CD14-positive monocyte (primary cell): ENCODE data around the gene KPNA3. TPM values are rescaled to one million over a fixed set of nuclear protein-coding genes. Genes with fewer than 3 reads are reported as not detected.

Experiments used
- DNase-seq, 3 donors: peaks; one replicate each; pipeline ENCODE4 v3.0.0-alpha.2; 2011 to 2022
- H2AFZ ChIP-seq: 2 replicates; pipeline ENCODE4 v1.6.0; 2012; ENCODE audit warnings: mild to moderate bottlenecking, low read depth, low read length, inconsistent platforms; ENCODE audit not compliant: insufficient read depth, poor library complexity, severe bottlenecking
- H3K27ac ChIP-seq, 2 donors: 1 replicate in 1 of 2; 2 replicates in 1 of 2; pipeline ENCODE4 v1.5.1; 2012 to 2013; ENCODE audit warnings: low read length in 2 of 2, control low read depth in 1 of 2, inconsistent platforms in 1 of 2, low read depth in 1 of 2, mild to moderate bottlenecking in 1 of 2
- H3K27me3 ChIP-seq, 2 donors: one replicate each; pipeline versions ENCODE4 v1.6.0 to v1.6.1; 2011 to 2013; ENCODE audit warnings: low read length in 2 of 2; ENCODE audit not compliant: control insufficient read depth in 2 of 2, insufficient read depth in 2 of 2
- H3K36me3 ChIP-seq, 2 donors: replicated peaks in 1 of 2; 1 replicate in 1 of 2; 2 replicates in 1 of 2; pipeline versions ENCODE4 v1.5.1 to v1.6.1; 2012 to 2013; ENCODE audit warnings: low read length in 2 of 2, control low read depth in 1 of 2, inconsistent platforms in 1 of 2, mild to moderate bottlenecking in 1 of 2; ENCODE audit not compliant: insufficient read depth in 2 of 2, control insufficient read depth in 1 of 2
- H3K4me1 ChIP-seq, 2 donors: 1 replicate in 1 of 2; 2 replicates in 1 of 2; pipeline versions ENCODE4 v1.5.1 to v1.6.1; 2012 to 2013; ENCODE audit warnings: low read length in 2 of 2, control low read depth in 1 of 2, inconsistent platforms in 1 of 2, mild to moderate bottlenecking in 1 of 2, moderate library complexity in 1 of 2; ENCODE audit not compliant: insufficient read depth in 2 of 2, control insufficient read depth in 1 of 2
- H3K4me2 ChIP-seq: replicated peaks from 2 replicates; pipeline ENCODE3; 2012; ENCODE audit warnings: low read length, moderate library complexity, mild to moderate bottlenecking; ENCODE audit not compliant: poor library complexity, severe bottlenecking; ENCODE audit errors: extremely low read depth
- H3K4me3 ChIP-seq, 3 experiments: fragments of 200-600 bp in 1 of 3; sonication (generic) in 1 of 3; replicated peaks in 1 of 3; 1 replicate in 2 of 3; 2 replicates in 1 of 3; pipeline ENCODE4 v1.5.1; 2011 to 2013; ENCODE audit warnings: low read length in 3 of 3, mild to moderate bottlenecking in 3 of 3, control low read depth in 2 of 3, low read depth in 2 of 3, inconsistent platforms in 1 of 3, moderate library complexity in 1 of 3
- H3K79me2 ChIP-seq: 2 replicates; pipeline ENCODE4 v1.6.0; 2012; ENCODE audit warnings: mild to moderate bottlenecking, control low read depth, inconsistent platforms, low read length, moderate library complexity; ENCODE audit not compliant: insufficient read depth
- H3K9ac ChIP-seq: 2 replicates; pipeline ENCODE4 v1.6.0; 2017; ENCODE audit warnings: low read length, mild to moderate bottlenecking; ENCODE audit not compliant: insufficient read depth, poor library complexity, severe bottlenecking
- H3K9me3 ChIP-seq, 2 donors: replicated peaks in 1 of 2; 1 replicate in 1 of 2; 2 replicates in 1 of 2; pipeline versions ENCODE4 v1.5.1 to v1.6.1; 2012 to 2013; ENCODE audit warnings: low read length in 2 of 2, control low read depth in 1 of 2; ENCODE audit not compliant: control insufficient read depth in 1 of 2, insufficient read depth in 1 of 2
- H4K20me1 ChIP-seq: 2 replicates; pipeline ENCODE4 v1.6.0; 2012; ENCODE audit warnings: mild to moderate bottlenecking, low read length, control low read depth, moderate library complexity; ENCODE audit not compliant: insufficient read depth
- H3K27ac Mint-ChIP-seq, 7 donors: one replicate each; pipeline ENCODE4 v1.8.0; 2020; ENCODE audit warnings: mild to moderate bottlenecking in 7 of 7, mixed read lengths in 7 of 7, moderate library complexity in 6 of 7, inconsistent platforms in 2 of 7
- H3K27me3 Mint-ChIP-seq, 3 donors: one replicate each; pipeline ENCODE4 v1.8.0; 2021 to 2022; ENCODE audit warnings: low read depth in 3 of 3, mild to moderate bottlenecking in 3 of 3, mixed read lengths in 3 of 3, moderate library complexity in 3 of 3, inconsistent platforms in 1 of 3
- H3K36me3 Mint-ChIP-seq, 2 donors: one replicate each; pipeline ENCODE4 v1.8.0; 2020; ENCODE audit warnings: mixed read lengths in 2 of 2, inconsistent platforms in 1 of 2, mild to moderate bottlenecking in 1 of 2
- H3K4me1 Mint-ChIP-seq: one replicate; pipeline ENCODE4 v1.8.0; 2020; ENCODE audit warnings: mild to moderate bottlenecking, mixed read lengths
- H3K4me3 Mint-ChIP-seq, 2 donors: one replicate each; pipeline ENCODE4 v1.8.0; 2020; ENCODE audit warnings: mild to moderate bottlenecking in 2 of 2, mixed read lengths in 2 of 2, moderate library complexity in 1 of 2
- H3K9me3 Mint-ChIP-seq, 7 donors: one replicate each; pipeline ENCODE4 v1.8.0; 2020 to 2022; ENCODE audit warnings: mixed read lengths in 7 of 7, mild to moderate bottlenecking in 6 of 7, moderate library complexity in 6 of 7, inconsistent platforms in 2 of 7
- WGBS: methylation state at CpG from one replicate; pipeline ENCODE4 v1.1.5; 2013; ENCODE audit warnings: missing lambda C conversion rate; ENCODE audit not compliant: insufficient coverage; 5-methylcytosine and 5-hydroxymethylcytosine counted together
- intact Hi-C, 2 donors: fragments of 100-400 bp; cut with micrococcal nuclease; formaldehyde crosslinking; loops; one replicate each; pipeline versions ENCODE4 v1.15.0 to v1.15.1; 2023
- polyA plus RNA-seq, 3 donors: library from polyadenylated mRNA; depleted of rRNA in 1 of 3; unstranded in 2 of 3; stranded (reverse) in 1 of 3; fragments of 300-500 nt in 2 of 3; fragments of >200 nt in 1 of 3; fragmentation: Illumina TruSeq in 2 of 3; gene quantifications; 1 replicate in 2 of 3; 2 replicates in 1 of 3; pipeline ENCODE4 v1.2.3, GENCODE V29; 2012 to 2021
- TF ChIP-seq, protein P1 (sequence below): fragments of 200-600 bp; IDR thresholded peaks from one replicate; pipeline ENCODE4 v1.8.0; 2022; ENCODE audit warnings: antibody characterized with exemption, mild to moderate bottlenecking

KPNA3 gene
- polyA plus RNA-seq, 3 donors: 11.5 to 15.3 (median 12.8) TPM

DNA sequence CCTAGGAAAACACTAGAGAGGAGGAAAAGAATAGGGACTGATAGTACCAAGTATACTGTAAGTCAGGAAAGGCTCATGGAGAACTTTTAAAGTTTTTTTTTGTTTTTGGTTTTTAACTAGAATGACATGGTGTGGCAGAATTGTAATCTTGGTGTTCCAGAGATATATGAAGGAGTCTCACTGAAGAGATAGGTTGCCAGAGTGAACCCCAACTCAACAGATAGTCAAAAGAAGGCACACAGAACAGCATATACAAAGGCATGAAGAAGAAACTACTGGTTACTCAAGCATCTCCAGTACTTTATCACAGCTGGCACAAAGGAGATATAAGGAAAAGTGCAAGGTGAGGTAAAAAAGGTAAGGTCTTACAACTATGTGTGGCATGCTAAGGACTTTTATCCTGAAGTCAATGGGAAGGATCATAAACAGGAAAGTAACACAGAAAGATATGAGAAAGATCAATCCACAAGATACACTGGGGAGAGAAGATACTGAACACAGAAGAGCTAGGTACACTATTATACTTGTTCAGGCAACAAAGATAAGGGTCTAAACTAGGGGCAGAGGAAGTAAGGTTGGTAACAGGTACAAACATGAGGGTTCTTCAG lies 6.0 kb downstream of the KPNA3 start:
- peaks cover 0 to 6% of the 10 kb centered on the region in 2 donors for H3K36me3 ChIP-seq
- H3K27me3 ChIP-seq: no peaks in the 10 kb centered on the region
- H3K4me1 ChIP-seq: peaks cover 14 to 22% of the 10 kb centered on the region in 2 donors
- H3K9ac ChIP-seq: no peak overlapping the region
- H4K20me1 ChIP-seq: peaks cover 91% of the 10 kb centered on the region
- peaks cover 99% of the 10 kb centered on the region for H3K79me2 ChIP-seq
- H3K27ac ChIP-seq: no peak overlapping the region
- H3K27me3 Mint-ChIP-seq: no peaks in the 10 kb centered on the region
- no peak for DNase-seq
- peak overlapping the region in 1 of 7 donors; percentile 30 for H3K27ac Mint-ChIP-seq
- H3K36me3 Mint-ChIP-seq: peaks cover 10% of the 10 kb centered on the region in 2 donors
- intact Hi-C loops: loop anchor here in 1 of 2 donors (10.0 kb wide), 1 partner anchor 102 kb away; no protein-coding TSS in a partner anchor
- no peaks in the 10 kb centered on the region for H3K9me3 Mint-ChIP-seq
- H2AFZ ChIP-seq: no peak overlapping the region
- H3K4me3 ChIP-seq: no peak overlapping the region
- no peak overlapping the region for H3K4me3 Mint-ChIP-seq
- H3K4me2 ChIP-seq: no peak overlapping the region
- H3K9me3 ChIP-seq: no peaks in the 10 kb centered on the region
- TF ChIP-seq, protein P1, sequence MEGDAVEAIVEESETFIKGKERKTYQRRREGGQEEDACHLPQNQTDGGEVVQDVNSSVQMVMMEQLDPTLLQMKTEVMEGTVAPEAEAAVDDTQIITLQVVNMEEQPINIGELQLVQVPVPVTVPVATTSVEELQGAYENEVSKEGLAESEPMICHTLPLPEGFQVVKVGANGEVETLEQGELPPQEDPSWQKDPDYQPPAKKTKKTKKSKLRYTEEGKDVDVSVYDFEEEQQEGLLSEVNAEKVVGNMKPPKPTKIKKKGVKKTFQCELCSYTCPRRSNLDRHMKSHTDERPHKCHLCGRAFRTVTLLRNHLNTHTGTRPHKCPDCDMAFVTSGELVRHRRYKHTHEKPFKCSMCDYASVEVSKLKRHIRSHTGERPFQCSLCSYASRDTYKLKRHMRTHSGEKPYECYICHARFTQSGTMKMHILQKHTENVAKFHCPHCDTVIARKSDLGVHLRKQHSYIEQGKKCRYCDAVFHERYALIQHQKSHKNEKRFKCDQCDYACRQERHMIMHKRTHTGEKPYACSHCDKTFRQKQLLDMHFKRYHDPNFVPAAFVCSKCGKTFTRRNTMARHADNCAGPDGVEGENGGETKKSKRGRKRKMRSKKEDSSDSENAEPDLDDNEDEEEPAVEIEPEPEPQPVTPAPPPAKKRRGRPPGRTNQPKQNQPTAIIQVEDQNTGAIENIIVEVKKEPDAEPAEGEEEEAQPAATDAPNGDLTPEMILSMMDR: no peak
- H3K4me1 Mint-ChIP-seq: peaks cover 47% of the 10 kb centered on the region

DNA sequence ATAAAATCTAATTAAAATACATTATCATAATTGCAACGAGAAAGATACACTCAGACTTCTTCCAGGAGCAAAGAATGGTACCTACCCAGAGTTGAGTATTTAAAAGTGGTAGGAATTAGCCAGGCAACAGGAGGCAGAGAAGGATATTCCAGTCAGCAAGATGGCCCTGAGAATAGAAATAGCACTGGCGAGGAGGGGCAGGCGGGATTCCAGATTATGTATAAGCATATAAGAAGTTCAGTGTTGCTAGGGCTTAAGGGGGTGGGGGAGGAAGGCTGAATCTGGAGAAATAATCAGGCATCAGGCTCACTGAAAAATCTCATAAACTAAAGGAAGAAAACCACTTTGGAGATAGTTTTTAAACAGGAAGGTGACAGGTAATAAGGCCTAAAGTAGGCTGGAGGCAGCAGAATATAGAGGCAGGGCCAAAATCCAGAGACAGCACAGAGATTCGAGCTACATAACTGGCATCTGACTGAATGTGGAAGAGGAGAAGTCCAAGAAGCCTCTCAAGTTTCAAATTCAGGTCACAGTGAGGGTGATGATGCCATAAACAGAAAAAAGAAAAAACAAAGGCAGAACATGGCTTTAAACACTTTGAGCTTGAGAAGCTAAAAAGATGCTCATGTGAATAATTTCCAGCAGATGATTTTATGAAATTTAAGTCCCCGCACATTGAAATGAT lies 7.5 kb downstream of the KPNA3 start:
- H2AFZ ChIP-seq: no peak overlapping the region
- no peaks in the 10 kb centered on the region for H3K27me3 ChIP-seq
- H3K9ac ChIP-seq: no peak overlapping the region
- no peak overlapping the region for H3K4me2 ChIP-seq
- Mint-ChIP-seq H3K4me1 (peaks cover 33% of the 10 kb centered on the region), H3K27me3 (no peaks in the 10 kb centered on the region), H3K9me3 (no peaks in the 10 kb centered on the region), H3K4me3 (no peak overlapping the region), H3K36me3 (peaks cover 10% of the 10 kb centered on the region in 2 donors), H3K27ac (no peak overlapping the region)
- H3K36me3 ChIP-seq: peaks cover 0 to 6% of the 10 kb centered on the region in 2 donors
- WGBS: 100% methylated on average over 2 of the region's 5 CpGs
- H3K4me1 ChIP-seq: peaks cover under 1 to 7% of the 10 kb centered on the region in 2 donors
- no peak overlapping the region for H3K4me3 ChIP-seq
- H3K27ac ChIP-seq: no peak overlapping the region
- H4K20me1 ChIP-seq: peaks cover 95% of the 10 kb centered on the region
- intact Hi-C loops: loop anchor here in 1 of 2 donors (10.0 kb wide), 1 partner anchor 100 kb away; no protein-coding TSS in a partner anchor
- H3K9me3 ChIP-seq: no peaks in the 10 kb centered on the region
- no peak for DNase-seq
- peaks cover 99% of the 10 kb centered on the region for H3K79me2 ChIP-seq
- TF ChIP-seq, protein P1: no peak
